Smooth muscle cell (in vitro differentiated cells): ENCODE data around the gene PDE6H. TPM values are rescaled to one million over a fixed set of nuclear protein-coding genes. Genes with fewer than 3 reads are reported as not detected.

Source experiments
- DNase-seq: peaks from one replicate; lab custom pipeline; 2025; ENCODE audit not compliant: unreplicated experiment; lab: John Stamatoyannopoulos, UW
- H2AFZ ChIP-seq: fragments of 200-600 bp; sonication (generic); 2 replicates; pipeline ENCODE4 v1.6.0; 2016; ENCODE audit warnings: antibody characterized with exemption, low read depth, mild to moderate bottlenecking
- H3F3A ChIP-seq: fragments of 200-600 bp; sonication (generic); 2 replicates; pipeline ENCODE4 v1.6.0; 2017; ENCODE audit warnings: antibody characterized with exemption, low read depth
- H3K27ac ChIP-seq: fragments of 200-600 bp; sonication (generic); 2 replicates; pipeline ENCODE4 v1.5.1; 2016; ENCODE audit warnings: low read depth, mild to moderate bottlenecking
- H3K27me3 ChIP-seq: fragments of 200-600 bp; sonication (generic); 2 replicates; pipeline ENCODE4 v1.6.1; 2016; ENCODE audit warnings: low read depth, mild to moderate bottlenecking
- H3K36me3 ChIP-seq: fragments of 200-600 bp; sonication (generic); 2 replicates; pipeline ENCODE4 v1.5.1; 2016; ENCODE audit warnings: low read depth
- H3K4me1 ChIP-seq: fragments of 200-600 bp; sonication (generic); 2 replicates; pipeline ENCODE4 v1.5.1; 2016; ENCODE audit warnings: low read depth
- H3K4me2 ChIP-seq: fragments of 200-600 bp; sonication (generic); 2 replicates; pipeline ENCODE4 v1.6.0; 2016; ENCODE audit warnings: mild to moderate bottlenecking
- H3K4me3 ChIP-seq: fragments of 200-600 bp; sonication (generic); 2 replicates; pipeline ENCODE4 v1.5.1; 2016; ENCODE audit warnings: mild to moderate bottlenecking
- H3K79me2 ChIP-seq: fragments of 200-600 bp; sonication (generic); 2 replicates; pipeline ENCODE4 v1.6.0; 2016; ENCODE audit warnings: low read depth, mild to moderate bottlenecking
- H3K9ac ChIP-seq: fragments of 200-600 bp; sonication (generic); 2 replicates; pipeline ENCODE4 v1.6.0; 2016; ENCODE audit warnings: low read depth
- H3K9me3 ChIP-seq: fragments of 200-600 bp; sonication (generic); replicated peaks from 2 replicates; pipeline ENCODE4 v1.5.1; 2016; ENCODE audit warnings: low read depth
- H4K20me1 ChIP-seq: fragments of 200-600 bp; sonication (generic); 2 replicates; pipeline ENCODE4 v1.6.0; 2016; ENCODE audit warnings: low read depth
- CTCF ChIP-seq: fragments of 200-600 bp; sonication (generic); IDR thresholded peaks from 2 replicates; pipeline ENCODE4 v1.5.1; 2017; ENCODE audit warnings: borderline replicate concordance, mild to moderate bottlenecking, antibody characterized with exemption; ENCODE audit not compliant: insufficient read depth, poor library complexity, severe bottlenecking
- WGBS: methylation state at CpG from one replicate; pipeline ENCODE4 v1.1.7; 2016; ENCODE audit warnings: low lambda C conversion rate; 5-methylcytosine and 5-hydroxymethylcytosine counted together
- polyA plus RNA-seq: library from polyadenylated mRNA; unstranded; fragments of >200 nt; fragmentation: Nextera tagmentation; extraction: Ambion mirVana; gene quantifications from 2 replicates; pipeline ENCODE4 v1.2.1, GENCODE V29; 2016
- total RNA-seq: library from RNA; depleted of rRNA; stranded (reverse); fragments of >200 nt; gene quantifications from 2 replicates; pipeline ENCODE4 v1.2.3, GENCODE V29; 2014

The PDE6H gene
- total and polyA plus RNA-seq, 2 experiments from 2014 or later = not detected

DNA sequence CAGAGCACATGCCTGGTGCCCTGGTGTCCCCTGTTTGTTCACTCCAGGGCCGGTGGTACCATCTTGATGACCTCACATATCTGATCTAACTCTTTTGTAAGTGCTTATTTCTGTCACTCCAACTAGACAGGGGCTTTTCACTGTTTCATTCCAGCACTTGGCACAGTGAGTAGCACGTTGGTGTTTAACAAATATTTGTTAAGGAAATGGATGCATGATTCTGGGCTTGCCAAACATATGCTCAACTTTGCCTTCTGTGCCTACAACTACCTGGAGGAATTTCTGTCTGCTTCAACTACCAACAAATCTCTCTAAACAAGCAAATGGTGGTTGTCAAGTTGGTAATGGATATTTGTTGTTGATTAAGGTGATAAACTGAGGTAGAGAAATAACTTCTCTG, 31.6 kb downstream of the PDE6H start:
- Histone ChIP-seq H3K36me3 (no peaks in the 10 kb centered on the region), H4K20me1 (no peaks in the 10 kb centered on the region), H3K4me1 (peaks cover 6% of the 10 kb centered on the region), H3K9me3 (no peaks in the 10 kb centered on the region), H3K4me3 (no peak overlapping the region), H3K27me3 (no peaks in the 10 kb centered on the region), H2AFZ (no peak overlapping the region), H3K4me2 (no peak overlapping the region), H3F3A (no peaks in the 10 kb centered on the region), H3K79me2 (no peaks in the 10 kb centered on the region), H3K9ac (no peak overlapping the region), H3K27ac (no peak overlapping the region)
- WGBS = 56% methylated on average over 2 of the region's 2 CpGs
- DNase-seq = no peak
- TF ChIP-seq CTCF = no peak

- Histone ChIP-seq H3F3A (no peaks in the 10 kb centered on the region), H3K27ac (no peak overlapping the region), H3K9ac (no peak overlapping the region), H2AFZ (no peak overlapping the region), H4K20me1 (no peaks in the 10 kb centered on the region), H3K4me3 (no peak overlapping the region), H3K9me3 (no peaks in the 10 kb centered on the region), H3K4me2 (no peak overlapping the region), H3K27me3 (no peaks in the 10 kb centered on the region), H3K36me3 (no peaks in the 10 kb centered on the region), H3K4me1 (peaks cover 6% of the 10 kb centered on the region), H3K79me2 (no peaks in the 10 kb centered on the region)
- DNase-seq = no peak
- TF ChIP-seq CTCF = no peak
These were observed 32.2 kb downstream of the PDE6H start for GRCh38 chr12:15005064-15005463.

DNA sequence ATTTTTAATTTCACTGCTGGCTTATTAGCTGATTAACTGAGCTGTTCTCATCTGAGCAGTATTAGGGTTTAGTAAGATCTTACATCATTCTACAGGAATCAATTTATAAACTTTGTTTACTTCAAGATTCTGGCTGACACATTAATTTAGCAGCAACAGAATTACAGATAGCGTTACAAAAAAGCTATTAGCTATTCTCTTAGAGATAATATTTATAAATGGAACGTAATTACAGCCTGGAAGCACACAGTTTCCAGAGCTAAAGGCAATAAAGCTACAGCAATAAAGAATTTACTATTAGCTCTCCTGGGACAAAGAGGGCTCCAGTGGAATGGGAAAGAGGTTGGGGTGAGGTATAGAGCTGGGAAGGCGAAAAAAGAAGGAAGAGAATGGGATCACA, 34.7 kb downstream of the PDE6H start:
- H3K9me3 ChIP-seq = no peaks in the 10 kb centered on the region
- H3K27me3 ChIP-seq = no peaks in the 10 kb centered on the region
- 72% methylated on average over 3 of the region's 3 CpGs for WGBS
- no peak for TF ChIP-seq CTCF
- no peak overlapping the region for H3K4me3 ChIP-seq
- DNase-seq = no peak
- peak overlapping the region; percentile 36 for H2AFZ ChIP-seq
- H3F3A ChIP-seq = no peaks in the 10 kb centered on the region
- H3K4me1 ChIP-seq = no peaks in the 10 kb centered on the region
- H3K9ac ChIP-seq = no peak overlapping the region
- H4K20me1 ChIP-seq = no peaks in the 10 kb centered on the region
- H3K79me2 ChIP-seq = no peaks in the 10 kb centered on the region
- H3K4me2 ChIP-seq = no peak overlapping the region
- H3K36me3 ChIP-seq = no peaks in the 10 kb centered on the region
- no peak overlapping the region for H3K27ac ChIP-seq

GRCh38 chr12:15011162-15011561, 38.3 kb downstream of the PDE6H start:
- no peak for TF ChIP-seq CTCF
- Histone ChIP-seq H2AFZ (no peak overlapping the region), H3K79me2 (no peaks in the 10 kb centered on the region), H3K36me3 (no peaks in the 10 kb centered on the region), H4K20me1 (no peaks in the 10 kb centered on the region), H3K4me1 (no peaks in the 10 kb centered on the region), H3K4me3 (no peak overlapping the region), H3K9ac (no peak overlapping the region), H3K27ac (no peak overlapping the region), H3K9me3 (no peaks in the 10 kb centered on the region), H3K4me2 (no peak overlapping the region), H3F3A (no peaks in the 10 kb centered on the region), H3K27me3 (no peaks in the 10 kb centered on the region)
- no peak for DNase-seq
